Lower leg skin (tissue), 3 donors: Measurements from ENCODE around the gene CADM3.

Experiments used
- CTCF ChIP-seq, 3 donors: fragments of 450-650 bp; IDR thresholded peaks; one replicate each; pipeline ENCODE4 v1.5.1; 2016; ENCODE audit warnings: antibody characterized with exemption in 3 of 3, mild to moderate bottlenecking in 3 of 3, moderate library complexity in 2 of 3
- POLR2A ChIP-seq, 2 donors: fragments of 450-650 bp; IDR thresholded peaks; one replicate each; pipeline ENCODE4 v1.6.1; 2016 to 2017; ENCODE audit warnings: antibody characterized with exemption in 2 of 2, mild to moderate bottlenecking in 1 of 2, moderate library complexity in 1 of 2

- TF ChIP-seq POLR2A (IDR thresholded peaks at IDR 0.05) = no peak
- TF ChIP-seq CTCF (IDR thresholded peaks at IDR 0.05) = no peak
These were observed 8.5 kb downstream of the CADM3 start for GRCh38 chr1:159179906-159180305.
